HepG2 (cell line): Measurements from ENCODE around the gene ATP2A3.
"Not testable (repeated sequence)": the region's sequence is repeated elsewhere in the genome, so short reads cannot be mapped to it uniquely, and the experiment has no call there.

Source experiments
- CHD2 ChIP-seq: IDR thresholded peaks from 2 replicates; pipeline ENCODE4 v1.6.1; 2011; ENCODE audit warnings: low read depth, low read length, improper control_type of control experiment
- CREB1 ChIP-seq, 2 experiments: fragments of 450-650 bp in 1 of 2; IDR thresholded peaks; 2 replicates each; pipeline ENCODE4 v1.6.1; 2016 to 2017; ENCODE audit warnings: control low read depth in 1 of 2, mild to moderate bottlenecking in 1 of 2, missing compliant biosample characterization in 1 of 2, missing genetic modification characterization in 1 of 2
- CTCF ChIP-seq: sonication (generic); formaldehyde crosslinking; IDR thresholded peaks from 2 replicates; pipeline ENCODE4 v1.5.0; 2020; ENCODE audit warnings: mild to moderate bottlenecking, missing genetic modification reagents, moderate library complexity
- DZIP1 ChIP-seq: sonication (generic); formaldehyde crosslinking; IDR thresholded peaks from 2 replicates; pipeline ENCODE4 v1.5.0; 2020; ENCODE audit warnings: mild to moderate bottlenecking, missing genetic modification reagents
- FOXP1 ChIP-seq, 2 experiments: fragments of 450-650 bp in 1 of 2; IDR thresholded peaks; 2 replicates each; pipeline ENCODE4 v1.6.1; 2017 to 2018; ENCODE audit warnings: antibody characterized with exemption in 1 of 2
- KDM6A ChIP-seq: IDR thresholded peaks from 2 replicates; pipeline ENCODE4 v1.6.1; 2016; ENCODE audit warnings: low read depth
- NCOA1 ChIP-seq: sonication (generic); formaldehyde crosslinking; IDR thresholded peaks from 2 replicates; pipeline ENCODE4 v1.9.0; 2021; ENCODE audit warnings: missing genetic modification reagents
- POLR2A ChIP-seq, 2 experiments: IDR thresholded peaks; 2 replicates each; pipeline ENCODE4 v1.6.1; 2011; ENCODE audit warnings: low read depth in 2 of 2, low read length in 2 of 2, mild to moderate bottlenecking in 1 of 2, moderate library complexity in 1 of 2; ENCODE audit not compliant: insufficient read depth in 1 of 2
- PRPF4 ChIP-seq: fragments of 200-400 bp; formaldehyde crosslinking; IDR thresholded peaks from 2 replicates; pipeline ENCODE4 v1.6.1; 2016; ENCODE audit warnings: low read length, low read depth; ENCODE audit not compliant: poor library complexity, severe bottlenecking
- SP1 ChIP-seq, 2 experiments: fragments of 450-650 bp in 1 of 2; sonication (generic) in 1 of 2; formaldehyde crosslinking in 1 of 2; IDR thresholded peaks; 2 replicates each; pipeline versions ENCODE4 v1.4.0 to v1.6.1; 2016 to 2020; ENCODE audit warnings: missing genetic modification reagents in 1 of 2
- SRSF9 ChIP-seq: fragments of 200-400 bp; formaldehyde crosslinking; IDR thresholded peaks from 2 replicates; pipeline ENCODE4 v1.6.1; 2018; ENCODE audit warnings: borderline replicate concordance, mild to moderate bottlenecking, low read depth, low read length; ENCODE audit not compliant: insufficient read depth, poor library complexity, severe bottlenecking
- ZNF142 ChIP-seq: sonication (generic); formaldehyde crosslinking; IDR thresholded peaks from 2 replicates; pipeline ENCODE4 v1.4.0; 2020; ENCODE audit warnings: missing genetic modification reagents
- ZNF335 ChIP-seq: sonication (generic); formaldehyde crosslinking; IDR thresholded peaks from 2 replicates; pipeline ENCODE4 v1.4.0; 2020; ENCODE audit warnings: missing genetic modification reagents
- ZNF788 ChIP-seq: sonication (generic); formaldehyde crosslinking; IDR thresholded peaks from 2 replicates; pipeline ENCODE4 v1.5.0; 2020; ENCODE audit warnings: mild to moderate bottlenecking, missing genetic modification reagents, borderline replicate concordance

GRCh38 chr17:3991699-3992098, 27.5 kb upstream of the ATP2A3 start:
- TF ChIP-seq PRPF4; ZNF335 (CRISPR knock-in tag); CTCF; FOXP1 (IDR thresholded peaks at IDR 0.05); FOXP1 (CRISPR knock-in tag; IDR thresholded peaks at IDR 0.05); SP1 (IDR thresholded peaks at IDR 0.05); SP1 (CRISPR knock-in tag; IDR thresholded peaks at IDR 0.05); ZNF142 (CRISPR knock-in tag); SRSF9; DZIP1 (CRISPR knock-in tag); NCOA1; CREB1 (IDR thresholded peaks at IDR 0.05); CREB1 (CRISPR knock-in tag; IDR thresholded peaks at IDR 0.05); CHD2; KDM6A; ZNF788 (CRISPR knock-in tag); POLR2A (IDR thresholded peaks at IDR 0.05; ENCODE audit: insufficient read depth in 1 of 2, low read depth in 2 of 2, low read length in 2 of 2): not testable (repeated sequence)
